Osteocyte (in vitro differentiated cells): ENCODE results near the gene MESD. TPM values are rescaled to one million over a fixed set of nuclear protein-coding genes. Genes with fewer than 3 reads are reported as not detected.

Experiments
- DNase-seq: peaks from one replicate; pipeline ENCODE4 v3.0.0; 2021; ENCODE audit warnings: mixed read lengths; ENCODE audit not compliant: unreplicated experiment; ENCODE audit errors: extremely low spot score
- H3K27ac Mint-ChIP-seq: one replicate; pipeline ENCODE4 v1.8.0; 2021; ENCODE audit warnings: mild to moderate bottlenecking, mixed read lengths; ENCODE audit not compliant: unreplicated experiment
- H3K27me3 Mint-ChIP-seq: one replicate; pipeline ENCODE4 v1.8.0; 2021; ENCODE audit warnings: mixed read lengths; ENCODE audit not compliant: unreplicated experiment
- H3K36me3 Mint-ChIP-seq: one replicate; pipeline ENCODE4 v1.8.0; 2021; ENCODE audit warnings: mixed read lengths; ENCODE audit not compliant: unreplicated experiment
- H3K4me1 Mint-ChIP-seq: one replicate; pipeline ENCODE4 v1.8.0; 2021; ENCODE audit warnings: mixed read lengths; ENCODE audit not compliant: unreplicated experiment
- H3K4me3 Mint-ChIP-seq: one replicate; pipeline ENCODE4 v1.8.0; 2021; ENCODE audit warnings: mild to moderate bottlenecking, moderate library complexity, mixed read lengths; ENCODE audit not compliant: unreplicated experiment
- H3K9me3 Mint-ChIP-seq: one replicate; pipeline ENCODE4 v1.8.0; 2021; ENCODE audit warnings: mixed read lengths; ENCODE audit not compliant: unreplicated experiment
- total RNA-seq: library from RNA; stranded (reverse); gene quantifications from 2 replicates; pipeline ENCODE4 v1.2.1, GENCODE V29; 2021
- TF ChIP-seq, protein P1 (sequence below): fragments of 200-600 bp; sonication (generic); IDR thresholded peaks from 2 replicates; pipeline ENCODE4 v1.5.0; 2021; ENCODE audit warnings: antibody characterized with exemption, mild to moderate bottlenecking, moderate library complexity

Gene MESD
- total RNA-seq, 1 donor from 2014 or later, result 25.3 TPM

DNA sequence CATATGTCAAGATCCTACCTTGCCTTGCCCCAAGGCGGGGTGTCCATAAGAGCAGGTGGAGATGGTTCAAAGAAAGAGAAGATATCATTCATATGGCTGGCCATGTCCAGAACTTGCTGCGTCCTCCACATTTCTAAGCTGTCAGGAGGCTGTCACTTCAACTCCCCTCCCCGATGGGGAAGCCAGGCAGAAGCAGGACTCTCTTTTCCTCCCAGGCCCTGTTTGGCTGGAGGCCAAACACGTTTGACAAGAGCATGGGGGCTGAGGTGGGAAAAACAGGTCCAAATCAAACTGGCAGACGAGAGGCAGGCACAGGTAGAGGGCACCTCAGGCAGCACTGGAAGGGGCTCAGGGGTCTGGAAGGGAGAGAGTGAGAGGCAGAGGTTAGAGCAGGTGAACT is 37.7 kb downstream of the MESD start:
- Mint-ChIP-seq H3K27me3 (no peaks in the 10 kb centered on the region), H3K9me3 (no peaks in the 10 kb centered on the region), H3K4me1 (peaks cover 49% of the 10 kb centered on the region), H3K36me3 (peaks cover 42% of the 10 kb centered on the region), H3K4me3 (no peak overlapping the region), H3K27ac (peak overlapping the region; percentile 65)
- TF ChIP-seq, protein P1, sequence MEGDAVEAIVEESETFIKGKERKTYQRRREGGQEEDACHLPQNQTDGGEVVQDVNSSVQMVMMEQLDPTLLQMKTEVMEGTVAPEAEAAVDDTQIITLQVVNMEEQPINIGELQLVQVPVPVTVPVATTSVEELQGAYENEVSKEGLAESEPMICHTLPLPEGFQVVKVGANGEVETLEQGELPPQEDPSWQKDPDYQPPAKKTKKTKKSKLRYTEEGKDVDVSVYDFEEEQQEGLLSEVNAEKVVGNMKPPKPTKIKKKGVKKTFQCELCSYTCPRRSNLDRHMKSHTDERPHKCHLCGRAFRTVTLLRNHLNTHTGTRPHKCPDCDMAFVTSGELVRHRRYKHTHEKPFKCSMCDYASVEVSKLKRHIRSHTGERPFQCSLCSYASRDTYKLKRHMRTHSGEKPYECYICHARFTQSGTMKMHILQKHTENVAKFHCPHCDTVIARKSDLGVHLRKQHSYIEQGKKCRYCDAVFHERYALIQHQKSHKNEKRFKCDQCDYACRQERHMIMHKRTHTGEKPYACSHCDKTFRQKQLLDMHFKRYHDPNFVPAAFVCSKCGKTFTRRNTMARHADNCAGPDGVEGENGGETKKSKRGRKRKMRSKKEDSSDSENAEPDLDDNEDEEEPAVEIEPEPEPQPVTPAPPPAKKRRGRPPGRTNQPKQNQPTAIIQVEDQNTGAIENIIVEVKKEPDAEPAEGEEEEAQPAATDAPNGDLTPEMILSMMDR, result no peak
- no peak for DNase-seq

DNA sequence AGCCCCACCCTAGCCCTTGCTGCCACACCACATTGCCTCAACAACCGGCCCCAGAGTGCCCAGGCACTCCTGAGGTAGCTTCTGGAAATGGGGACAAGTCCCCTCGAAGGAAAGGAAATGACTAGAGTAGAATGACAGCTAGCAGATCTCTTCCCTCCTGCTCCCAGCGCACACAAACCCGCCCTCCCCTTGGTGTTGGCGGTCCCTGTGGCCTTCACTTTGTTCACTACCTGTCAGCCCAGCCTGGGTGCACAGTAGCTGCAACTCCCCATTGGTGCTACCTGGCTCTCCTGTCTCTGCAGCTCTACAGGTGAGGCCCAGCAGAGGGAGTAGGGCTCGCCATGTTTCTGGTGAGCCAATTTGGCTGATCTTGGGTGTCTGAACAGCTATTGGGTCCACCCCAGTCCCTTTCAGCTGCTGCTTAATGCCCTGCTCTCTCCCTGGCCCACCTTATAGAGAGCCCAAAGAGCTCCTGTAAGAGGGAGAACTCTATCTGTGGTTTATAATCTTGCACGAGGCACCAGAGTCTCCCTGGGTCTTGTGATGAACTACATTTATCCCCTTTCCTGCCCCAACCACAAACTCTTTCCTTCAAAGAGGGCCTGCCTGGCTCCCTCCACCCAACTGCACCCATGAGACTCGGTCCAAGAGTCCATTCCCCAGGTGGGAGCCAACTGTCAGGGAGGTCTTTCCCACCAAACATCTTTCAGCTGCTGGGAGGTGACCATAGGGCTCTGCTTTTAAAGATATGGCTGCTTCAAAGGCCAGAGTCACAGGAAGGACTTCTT is 39.1 kb downstream of the MESD start:
- peaks cover 53% of the 10 kb centered on the region for H3K36me3 Mint-ChIP-seq
- DNase-seq, result no peak
- H3K4me3 Mint-ChIP-seq, result no peak overlapping the region
- TF ChIP-seq, protein P1, result no peak
- no peaks in the 10 kb centered on the region for H3K27me3 Mint-ChIP-seq
- H3K9me3 Mint-ChIP-seq, result no peaks in the 10 kb centered on the region
- H3K4me1 Mint-ChIP-seq, result peaks cover 43% of the 10 kb centered on the region
- peak overlapping the region; percentile 52 for H3K27ac Mint-ChIP-seq

DNA sequence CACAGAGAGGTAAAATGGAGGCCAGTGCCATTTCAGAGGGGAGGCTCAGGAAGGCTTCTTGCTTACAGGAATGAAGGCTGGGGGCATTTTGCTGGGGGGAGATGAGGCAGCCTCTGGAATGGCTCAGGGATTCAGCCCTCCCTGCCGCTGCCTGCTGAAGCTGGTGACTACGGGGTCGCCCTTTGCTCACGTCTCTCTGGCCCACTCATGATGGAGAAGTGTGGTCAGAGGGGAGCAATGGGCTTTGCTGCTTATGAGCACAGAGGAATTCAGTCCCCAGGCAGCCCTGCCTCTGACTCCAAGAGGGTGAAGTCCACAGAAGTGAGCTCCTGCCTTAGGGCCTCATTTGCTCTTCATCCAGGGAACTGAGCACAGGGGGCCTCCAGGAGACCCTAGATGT is 39.9 kb downstream of the MESD start:
- no peak overlapping the region for H3K4me3 Mint-ChIP-seq
- TF ChIP-seq, protein P1, result no peak
- no peaks in the 10 kb centered on the region for H3K27me3 Mint-ChIP-seq
- H3K36me3 Mint-ChIP-seq, result peaks cover 57% of the 10 kb centered on the region
- no peak for DNase-seq
- H3K27ac Mint-ChIP-seq, result no peak overlapping the region
- H3K4me1 Mint-ChIP-seq, result peaks cover 38% of the 10 kb centered on the region
- H3K9me3 Mint-ChIP-seq, result no peaks in the 10 kb centered on the region

DNA sequence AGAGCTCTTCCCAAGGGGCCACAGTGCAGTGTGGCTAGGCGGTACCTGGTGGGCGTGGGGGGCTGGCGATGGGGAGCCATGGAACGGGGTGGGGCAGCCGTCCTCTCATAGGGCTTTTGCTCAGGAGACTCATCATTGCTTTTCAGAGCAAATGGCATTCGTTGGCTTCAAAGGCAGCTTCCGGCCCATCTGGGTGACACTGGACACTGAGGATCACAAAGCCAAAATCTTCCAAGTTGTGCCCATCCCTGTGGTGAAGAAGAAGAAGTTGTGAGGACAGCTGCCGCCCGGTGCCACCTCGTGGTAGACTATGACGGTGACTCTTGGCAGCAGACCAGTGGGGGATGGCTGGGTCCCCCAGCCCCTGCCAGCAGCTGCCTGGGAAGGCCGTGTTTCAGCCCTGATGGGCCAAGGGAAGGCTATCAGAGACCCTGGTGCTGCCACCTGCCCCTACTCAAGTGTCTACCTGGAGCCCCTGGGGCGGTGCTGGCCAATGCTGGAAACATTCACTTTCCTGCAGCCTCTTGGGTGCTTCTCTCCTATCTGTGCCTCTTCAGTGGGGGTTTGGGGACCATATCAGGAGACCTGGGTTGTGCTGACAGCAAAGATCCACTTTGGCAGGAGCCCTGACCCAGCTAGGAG is 40.8 kb downstream of the MESD start:
- Mint-ChIP-seq H3K4me1 (peaks cover 30% of the 10 kb centered on the region), H3K27ac (no peak overlapping the region), H3K36me3 (peaks cover 67% of the 10 kb centered on the region), H3K9me3 (no peaks in the 10 kb centered on the region), H3K4me3 (no peak overlapping the region), H3K27me3 (no peaks in the 10 kb centered on the region)
- TF ChIP-seq, protein P1, result no peak
- DNase-seq, result no peak

DNA sequence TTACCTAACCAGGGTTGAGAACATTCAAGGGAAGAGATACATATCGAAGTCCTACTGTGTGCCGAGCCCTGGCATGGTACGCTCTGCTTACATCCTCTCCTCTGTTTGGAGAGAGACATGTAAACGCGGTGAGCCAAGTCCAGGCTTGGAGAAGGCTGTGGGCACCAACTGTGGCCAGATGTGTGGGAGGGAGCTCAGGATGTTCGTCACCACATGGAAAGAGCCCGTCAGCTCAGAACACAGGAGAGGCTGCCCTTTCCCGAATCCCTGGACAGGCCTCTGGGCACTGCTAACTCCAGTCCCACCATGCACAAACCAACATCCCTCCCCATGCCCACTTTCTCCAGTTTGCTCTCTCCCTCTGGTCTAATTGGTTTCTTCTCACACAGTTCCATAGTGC is 43.0 kb downstream of the MESD start:
- TF ChIP-seq, protein P1, result no peak
- H3K36me3 Mint-ChIP-seq, result peaks cover 82% of the 10 kb centered on the region
- peaks cover 13% of the 10 kb centered on the region for H3K4me1 Mint-ChIP-seq
- H3K4me3 Mint-ChIP-seq, result no peak overlapping the region
- H3K9me3 Mint-ChIP-seq, result no peaks in the 10 kb centered on the region
- DNase-seq, result no peak
- H3K27me3 Mint-ChIP-seq, result no peaks in the 10 kb centered on the region
- H3K27ac Mint-ChIP-seq, result no peak overlapping the region
